ENCODE measurements around the gene BIRC3.

The BIRC3 gene

GRCh38 chr11:102317099-102317767 is at the start of gene BIRC3:
Gene BIRC3, plus strand, starts transcription at chr11:102317484. Its CDS starts 7,026 bp downstream, at chr11:102324510.
- DNase-seq = peak; percentile 78

GRCh38 chr11:102267609-102268008 is 49.7 kb upstream of the BIRC3 start:
- DNase-seq = no peak

- DNase-seq = peak; percentile 44
Observed at GRCh38 chr11:102268083-102268984, 49.0 kb upstream of the BIRC3 start.

GRCh38 chr11:102268985-102269470 is 48.3 kb upstream of the BIRC3 start:
- DNase-seq = no peak

- DNase-seq = no peak
Observed at GRCh38 chr11:102269927-102270326, 47.4 kb upstream of the BIRC3 start.

GRCh38 chr11:102272047-102272824 is 45.0 kb upstream of the BIRC3 start:
- no peak for DNase-seq

GRCh38 chr11:102274628-102275027 is 42.7 kb upstream of the BIRC3 start:
- no peak for DNase-seq

- DNase-seq = no peak
Observed at GRCh38 chr11:102276362-102276761, 40.9 kb upstream of the BIRC3 start.

- no peak for DNase-seq
Observed at GRCh38 chr11:102276783-102277182, 40.5 kb upstream of the BIRC3 start.

GRCh38 chr11:102279641-102280170 is 37.6 kb upstream of the BIRC3 start:
- no peak for DNase-seq

GRCh38 chr11:102280245-102280833 is 36.9 kb upstream of the BIRC3 start:
- no peak for DNase-seq

- DNase-seq = no peak
Observed at GRCh38 chr11:102283116-102283485, 34.2 kb upstream of the BIRC3 start.

GRCh38 chr11:102284008-102284407 is 33.3 kb upstream of the BIRC3 start:
- no peak for DNase-seq

- no peak for DNase-seq
Observed at GRCh38 chr11:102286292-102286691, 31.0 kb upstream of the BIRC3 start.

- DNase-seq = peak; percentile 59
Observed at GRCh38 chr11:102287964-102288724, 29.1 kb upstream of the BIRC3 start.

- DNase-seq = no peak
Observed at GRCh38 chr11:102288725-102289083, 28.6 kb upstream of the BIRC3 start.

GRCh38 chr11:102289592-102289991 is 27.7 kb upstream of the BIRC3 start:
- no peak for DNase-seq

- DNase-seq = no peak
Observed at GRCh38 chr11:102291831-102292230, 25.5 kb upstream of the BIRC3 start.

GRCh38 chr11:102292933-102293332 is 24.4 kb upstream of the BIRC3 start:
- DNase-seq = no peak

- DNase-seq = no peak
Observed at GRCh38 chr11:102293873-102294601, 23.2 kb upstream of the BIRC3 start.

- no peak for DNase-seq
Observed at GRCh38 chr11:102295045-102295444, 22.2 kb upstream of the BIRC3 start.

Data from NCI-H2081 treated with DMSO at 0.1 percent for 48 hours (cell line).